Sigmoid colon (tissue), 4 donors: ENCODE measurements around the gene SPG7.

Experiments used
- EP300 ChIP-seq, 4 donors: sonication (generic); formaldehyde crosslinking; IDR thresholded peaks; one replicate each; pipeline ENCODE4 v1.6.1; 2017; ENCODE audit warnings: antibody characterized with exemption in 4 of 4
- POLR2A ChIP-seq, 2 donors: fragments of 450-650 bp; IDR thresholded peaks; one replicate each; pipeline ENCODE4 v1.6.1; 2016; ENCODE audit warnings: antibody characterized with exemption in 2 of 2, mild to moderate bottlenecking in 2 of 2, moderate library complexity in 2 of 2
- POLR2AphosphoS5 ChIP-seq, 4 donors: sonication (generic); formaldehyde crosslinking; IDR thresholded peaks; one replicate each; pipeline ENCODE4 v1.6.1; 2017; ENCODE audit warnings: antibody characterized with exemption in 4 of 4
- TF ChIP-seq, protein P1 (sequence below), 4 experiments: fragments of 450-650 bp in 3 of 4; fragments of 200-600 bp in 1 of 4; IDR thresholded peaks; one replicate each; pipeline ENCODE4 v1.5.1; 2016 to 2019; ENCODE audit warnings: antibody characterized with exemption in 4 of 4, mild to moderate bottlenecking in 3 of 4, moderate library complexity in 2 of 4

DNA sequence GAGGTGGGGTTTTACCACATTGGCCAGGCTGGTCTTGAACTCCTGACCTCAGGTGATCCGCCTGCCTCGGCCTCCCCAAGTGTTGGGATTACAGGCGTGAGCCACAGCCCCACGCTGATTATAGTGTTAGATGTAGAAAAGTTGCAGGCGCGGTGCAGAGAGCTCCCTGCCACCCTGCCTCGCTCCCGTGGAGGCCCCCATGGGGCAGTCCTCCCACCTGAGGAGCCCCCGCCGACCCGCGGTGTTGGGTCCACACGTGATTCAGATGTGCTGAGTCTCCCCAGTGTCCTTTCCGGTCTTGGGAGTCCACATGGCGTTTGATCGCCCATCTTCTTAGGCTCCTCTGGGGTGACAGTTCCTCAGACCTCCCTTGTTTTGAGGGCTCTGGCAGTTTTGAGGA lies 47.1 kb downstream of the SPG7 start:
- TF ChIP-seq, protein P1, sequence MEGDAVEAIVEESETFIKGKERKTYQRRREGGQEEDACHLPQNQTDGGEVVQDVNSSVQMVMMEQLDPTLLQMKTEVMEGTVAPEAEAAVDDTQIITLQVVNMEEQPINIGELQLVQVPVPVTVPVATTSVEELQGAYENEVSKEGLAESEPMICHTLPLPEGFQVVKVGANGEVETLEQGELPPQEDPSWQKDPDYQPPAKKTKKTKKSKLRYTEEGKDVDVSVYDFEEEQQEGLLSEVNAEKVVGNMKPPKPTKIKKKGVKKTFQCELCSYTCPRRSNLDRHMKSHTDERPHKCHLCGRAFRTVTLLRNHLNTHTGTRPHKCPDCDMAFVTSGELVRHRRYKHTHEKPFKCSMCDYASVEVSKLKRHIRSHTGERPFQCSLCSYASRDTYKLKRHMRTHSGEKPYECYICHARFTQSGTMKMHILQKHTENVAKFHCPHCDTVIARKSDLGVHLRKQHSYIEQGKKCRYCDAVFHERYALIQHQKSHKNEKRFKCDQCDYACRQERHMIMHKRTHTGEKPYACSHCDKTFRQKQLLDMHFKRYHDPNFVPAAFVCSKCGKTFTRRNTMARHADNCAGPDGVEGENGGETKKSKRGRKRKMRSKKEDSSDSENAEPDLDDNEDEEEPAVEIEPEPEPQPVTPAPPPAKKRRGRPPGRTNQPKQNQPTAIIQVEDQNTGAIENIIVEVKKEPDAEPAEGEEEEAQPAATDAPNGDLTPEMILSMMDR (IDR thresholded peaks at IDR 0.05), result no peak
- no peak for TF ChIP-seq POLR2A (IDR thresholded peaks at IDR 0.05)
- no peak for TF ChIP-seq EP300 (IDR thresholded peaks at IDR 0.05)
- TF ChIP-seq POLR2AphosphoS5 (IDR thresholded peaks at IDR 0.05), result no peak
